ENCODE data around the gene LGI2.

The LGI2 gene

GRCh38 chr4:24963277-24963676, 67.5 kb downstream of the LGI2 start:
- DNase-seq: no peak

GRCh38 chr4:24957886-24958285, 72.9 kb downstream of the LGI2 start:
- DNase-seq: no peak

- DNase-seq: no peak
Measured at GRCh38 chr4:24956763-24957162, 74.0 kb downstream of the LGI2 start.

DNA sequence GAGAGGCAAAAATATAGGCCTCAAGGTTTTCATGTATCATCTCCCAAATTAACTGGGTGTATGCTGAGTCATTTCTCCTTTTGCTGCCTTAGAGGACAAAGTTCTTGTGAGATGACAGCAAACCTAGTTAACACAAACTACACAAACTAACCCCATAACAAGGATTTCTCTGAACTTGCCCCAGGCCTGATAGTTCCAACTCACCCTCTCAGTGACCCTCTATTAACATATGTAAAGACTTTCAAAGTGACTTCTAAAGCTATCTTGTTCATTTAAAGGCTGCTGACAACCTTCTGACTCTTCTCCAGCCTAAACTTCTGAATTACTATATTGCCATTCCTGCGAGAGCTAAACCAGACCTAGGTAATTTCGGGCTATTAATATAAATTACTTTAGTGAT, 74.7 kb downstream of the LGI2 start:
- DNase-seq: no peak

- no peak for DNase-seq
Measured at GRCh38 chr4:24952667-24953066, 78.1 kb downstream of the LGI2 start.

DNA sequence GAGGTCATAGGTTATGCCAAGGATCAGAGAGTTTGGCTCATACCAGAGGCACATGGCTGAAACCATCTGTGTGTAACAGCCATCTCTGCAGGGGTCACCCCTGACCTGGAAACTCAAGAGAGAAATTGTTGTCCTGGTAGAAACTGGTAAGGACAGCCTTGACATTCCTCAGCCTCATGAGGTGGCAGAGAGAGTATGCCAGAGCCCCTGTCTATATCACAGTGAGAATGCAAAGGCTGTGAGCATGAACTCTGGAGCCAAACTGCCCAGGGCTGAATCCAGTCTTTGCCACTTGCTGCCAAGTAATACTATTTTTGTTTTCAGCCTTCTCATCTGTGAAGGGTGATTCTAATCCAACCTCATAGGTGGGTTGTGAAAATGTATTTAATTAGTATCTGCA, 80.8 kb downstream of the LGI2 start:
- DNase-seq: no peak

All from NCI-H446 (cell line).